Naive thymus-derived CD4-positive, alpha-beta T cell (primary cell): ENCODE data around the gene GARIN3. TPM values are rescaled to one million over a fixed set of nuclear protein-coding genes. Genes with fewer than 3 reads are reported as not detected.
"Not testable (repeated sequence)": the region's sequence is repeated elsewhere in the genome, so short reads cannot be mapped to it uniquely, and the experiment has no call there.

Source experiments
- ATAC-seq: fragments of 150-1000 bp; cut with Tn5 transposase; 2 replicates; pipeline ENCODE4 v1.10.0; 2021; ENCODE audit warnings: mild to moderate bottlenecking, moderate library complexity
- CTCF ChIA-PET: fragments of 350-600 bp; sonication (Branson Sonifier 250); formaldehyde crosslinking; loops from one replicate; lab custom pipeline; 2021; ENCODE audit warnings: antibody characterized with exemption; lab: Charles Lee
- POLR2A ChIA-PET: fragments of 350-600 bp; sonication (Branson Sonifier 250); formaldehyde crosslinking; loops from one replicate; lab custom pipeline; 2021; ENCODE audit warnings: antibody characterized with exemption, inconsistent platforms; lab: Charles Lee
- DNase-seq, 9 donors: peaks; one replicate each; pipeline versions ENCODE4 v3.0.0 to v3.0.0-alpha.2; 2020 to 2022; ENCODE audit warnings: mixed read lengths in 1 of 9
- H3K27ac ChIP-seq: one replicate; pipeline ENCODE4 v1.7.0; 2013; ENCODE audit warnings: mild to moderate bottlenecking, low read depth, low read length, moderate library complexity
- H3K27me3 ChIP-seq, 2 donors: one replicate each; pipeline ENCODE4 v1.7.0; 2013; ENCODE audit warnings: low read length in 2 of 2, mild to moderate bottlenecking in 2 of 2, moderate library complexity in 2 of 2; ENCODE audit not compliant: control insufficient read depth in 2 of 2, insufficient read depth in 2 of 2
- H3K36me3 ChIP-seq, 3 experiments: 1 replicate in 2 of 3; 2 replicates in 1 of 3; pipeline ENCODE4 v1.7.0; 2013; ENCODE audit warnings: low read length in 3 of 3, mild to moderate bottlenecking in 3 of 3, moderate library complexity in 1 of 3; ENCODE audit not compliant: insufficient read depth in 3 of 3, control insufficient read depth in 2 of 3
- H3K4me1 ChIP-seq, 2 donors: one replicate each; pipeline ENCODE4 v1.7.0; 2013; ENCODE audit warnings: low read length in 2 of 2, mild to moderate bottlenecking in 2 of 2, moderate library complexity in 1 of 2; ENCODE audit not compliant: control insufficient read depth in 2 of 2, insufficient read depth in 2 of 2
- H3K4me3 ChIP-seq: 2 replicates; pipeline ENCODE4 v1.7.0; 2013; ENCODE audit warnings: mild to moderate bottlenecking, low read length
- H3K9me3 ChIP-seq, 3 experiments: 1 replicate in 2 of 3; 2 replicates in 1 of 3; pipeline ENCODE4 v1.7.0; 2013; ENCODE audit warnings: low read length in 3 of 3; ENCODE audit not compliant: control insufficient read depth in 2 of 3
- H3K27ac Mint-ChIP-seq, 9 donors: one replicate each; pipeline ENCODE4 v1.8.0; 2020 to 2022; ENCODE audit warnings: mixed read lengths in 9 of 9, mild to moderate bottlenecking in 8 of 9, moderate library complexity in 5 of 9, inconsistent platforms in 2 of 9
- H3K27me3 Mint-ChIP-seq, 5 donors: one replicate each; pipeline ENCODE4 v1.8.0; 2021 to 2022; ENCODE audit warnings: mixed read lengths in 5 of 5, mild to moderate bottlenecking in 1 of 5
- H3K36me3 Mint-ChIP-seq, 5 donors: one replicate each; pipeline ENCODE4 v1.8.0; 2020 to 2022; ENCODE audit warnings: mixed read lengths in 5 of 5, mild to moderate bottlenecking in 3 of 5, inconsistent platforms in 1 of 5
- H3K4me1 Mint-ChIP-seq, 7 donors: one replicate each; pipeline ENCODE4 v1.8.0; 2020 to 2022; ENCODE audit warnings: mixed read lengths in 7 of 7, mild to moderate bottlenecking in 3 of 7, inconsistent platforms in 1 of 7
- H3K4me3 Mint-ChIP-seq, 10 donors: one replicate each; pipeline ENCODE4 v1.8.0; 2020 to 2022; ENCODE audit warnings: mild to moderate bottlenecking in 10 of 10, mixed read lengths in 10 of 10, moderate library complexity in 6 of 10, inconsistent platforms in 2 of 10
- H3K9me3 Mint-ChIP-seq, 11 donors: one replicate each; pipeline ENCODE4 v1.8.0; 2020 to 2022; ENCODE audit warnings: mixed read lengths in 11 of 11, mild to moderate bottlenecking in 4 of 11, inconsistent platforms in 1 of 11, moderate library complexity in 1 of 11
- intact Hi-C, 2 donors: fragments of 100-400 bp; cut with micrococcal nuclease; formaldehyde crosslinking; loops; one replicate each; pipeline ENCODE4 v1.15.1; 2023
- polyA plus RNA-seq, 2 donors: library from polyadenylated mRNA; unstranded; fragments of 300-500 nt; fragmentation: Illumina TruSeq; gene quantifications; one replicate each; pipeline ENCODE4 v1.2.3, GENCODE V29; 2021
- total RNA-seq, 6 experiments: library from RNA in 5 of 6; stranded (reverse) in 5 of 6; gene quantifications; 1 replicate in 5 of 6; 2 replicates in 1 of 6; pipeline ENCODE4 v1.2.3 and lab custom pipeline; 2021 to 2026

GARIN3 gene
- total and polyA plus RNA-seq, 7 experiments from 2014 or later, result 0.07 TPM; not detected in 6

DNA sequence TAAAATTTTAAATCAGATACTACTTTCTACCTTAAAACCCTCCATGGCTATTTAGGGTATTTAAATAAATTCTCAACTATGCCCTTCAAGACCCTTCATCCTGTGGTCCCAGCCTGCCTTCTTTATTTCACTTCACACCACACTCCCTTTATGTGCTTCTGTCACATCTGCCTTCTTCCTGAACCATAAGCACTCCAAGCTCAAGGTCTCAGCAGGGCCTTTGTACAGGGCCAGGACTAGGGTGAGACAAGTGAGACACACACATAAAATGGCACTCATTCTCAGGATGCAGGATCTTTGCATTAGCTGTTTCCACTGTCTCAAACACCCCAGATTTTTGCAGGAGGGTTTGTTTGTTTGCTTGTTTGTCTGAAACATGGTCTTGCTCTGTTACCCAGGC, 22.2 kb upstream of the GARIN3 start:
- Mint-ChIP-seq H3K9me3 (peaks cover 0 to 8% (median 0%) of the 10 kb centered on the region in 11 donors), H3K4me3 (peak overlapping the region; percentile 83 to 100 (median 96)), H3K27ac (peak overlapping the region; percentile 63 to 98 (median 91)), H3K27me3 (no peaks in the 10 kb centered on the region), H3K4me1 (peaks cover 56 to 86% (median 78%) of the 10 kb centered on the region in 7 donors), H3K36me3 (peaks cover 44 to 79% (median 69%) of the 10 kb centered on the region in 5 donors)
- ChIA-PET POLR2A (interaction anchor here (0.6 to 20.7 kb wide), 18 partner anchors 5 to 133 kb away, joined by 3 to 345 read pairs (median 4); partner anchors contain the start of genes GARIN3, ITK and MED7), CTCF (interaction anchor here (0.6 to 4.5 kb wide), 6 partner anchors 8 to 39 kb away, joined by 3 to 17 read pairs (median 8); partner anchors contain the start of gene ITK)
- Histone ChIP-seq H3K9me3 (no peaks in the 10 kb centered on the region), H3K36me3 (peaks cover 6 to 33% (median 15%) of the 10 kb centered on the region in 3 experiments), H3K4me1 (peaks cover 72 to 73% of the 10 kb centered on the region in 2 donors), H3K27ac (peak overlapping the region; percentile 81), H3K27me3 (no peaks in the 10 kb centered on the region), H3K4me3 (peak overlapping the region; percentile 68)
- intact Hi-C loops, result loop anchor here (1.0 to 10.0 kb wide), 6 partner anchors 8 to 417 kb away; partner anchors contain the start of gene HAVCR2 (in 1 of the 2)
- ATAC-seq, result no peak
- no peak for DNase-seq

DNA sequence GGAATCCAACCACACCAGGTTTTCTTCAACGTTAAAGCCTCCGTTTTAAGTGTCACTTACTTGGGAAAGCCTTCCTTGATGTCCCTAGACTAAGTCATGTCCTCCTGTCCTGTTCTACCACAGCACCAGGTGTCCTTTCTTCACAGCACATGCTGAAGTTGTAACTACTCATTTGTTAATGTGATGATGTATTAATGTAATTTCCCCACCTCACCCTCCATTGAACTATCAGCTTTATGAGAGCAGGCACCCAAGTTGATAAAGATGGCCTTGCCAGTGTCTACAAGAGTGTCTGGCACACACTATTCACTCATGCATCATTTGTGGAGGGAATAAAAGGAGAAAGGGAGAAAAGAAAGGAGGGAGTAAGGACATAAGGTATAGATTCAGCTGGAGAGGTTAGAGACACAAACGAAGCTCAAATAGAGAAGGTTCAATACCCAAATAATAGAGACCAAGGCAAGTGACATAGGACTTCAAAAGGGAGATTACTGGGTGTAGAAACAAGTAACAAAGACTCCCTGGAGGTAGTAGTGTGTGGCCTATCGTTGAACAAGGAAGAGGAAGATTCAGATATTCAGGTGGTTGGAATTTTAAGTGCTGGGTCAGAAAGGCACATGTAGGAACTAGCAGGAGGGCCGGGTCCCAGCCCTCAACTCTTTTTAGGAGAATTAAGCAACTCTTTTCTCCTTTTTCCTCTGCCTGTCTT, 21.1 kb upstream of the GARIN3 start:
- Histone ChIP-seq H3K9me3 (no peaks in the 10 kb centered on the region), H3K36me3 (peaks cover 6 to 34% (median 15%) of the 10 kb centered on the region in 3 experiments), H3K27ac (peak overlapping the region; percentile 81), H3K27me3 (no peaks in the 10 kb centered on the region), H3K4me3 (peak overlapping the region; percentile 68), H3K4me1 (peaks cover 62% of the 10 kb centered on the region in 2 donors)
- peaks cover 50 to 75% (median 69%) of the 10 kb centered on the region in 7 donors for H3K4me1 Mint-ChIP-seq
- intact Hi-C loops, result loop anchor here in 1 of 2 donors (10.0 kb wide), 3 partner anchors 82 to 418 kb away; partner anchors contain the start of gene HAVCR2
- CTCF ChIA-PET, result interaction anchor here (1.0 to 4.5 kb wide), 5 partner anchors 9 to 100 kb away, joined by 3 to 17 read pairs (median 4); no protein-coding TSS in a partner anchor
- DNase-seq (no peak), ATAC-seq (peak; percentile 35)
- H3K27ac Mint-ChIP-seq, result peak overlapping the region; percentile 63 to 98 (median 88)
- peaks cover 0 to 6% (median 0%) of the 10 kb centered on the region in 11 donors for H3K9me3 Mint-ChIP-seq
- H3K27me3 Mint-ChIP-seq, result no peaks in the 10 kb centered on the region
- peak overlapping the region; percentile 83 to 100 (median 96) for H3K4me3 Mint-ChIP-seq
- POLR2A ChIA-PET, result interaction anchor here (0.6 to 20.7 kb wide), 19 partner anchors 5 to 85 kb away, joined by 3 to 345 read pairs (median 6); partner anchors contain the start of genes GARIN3, ITK and MED7
- H3K36me3 Mint-ChIP-seq, result peaks cover 46 to 77% (median 67%) of the 10 kb centered on the region in 5 donors

DNA sequence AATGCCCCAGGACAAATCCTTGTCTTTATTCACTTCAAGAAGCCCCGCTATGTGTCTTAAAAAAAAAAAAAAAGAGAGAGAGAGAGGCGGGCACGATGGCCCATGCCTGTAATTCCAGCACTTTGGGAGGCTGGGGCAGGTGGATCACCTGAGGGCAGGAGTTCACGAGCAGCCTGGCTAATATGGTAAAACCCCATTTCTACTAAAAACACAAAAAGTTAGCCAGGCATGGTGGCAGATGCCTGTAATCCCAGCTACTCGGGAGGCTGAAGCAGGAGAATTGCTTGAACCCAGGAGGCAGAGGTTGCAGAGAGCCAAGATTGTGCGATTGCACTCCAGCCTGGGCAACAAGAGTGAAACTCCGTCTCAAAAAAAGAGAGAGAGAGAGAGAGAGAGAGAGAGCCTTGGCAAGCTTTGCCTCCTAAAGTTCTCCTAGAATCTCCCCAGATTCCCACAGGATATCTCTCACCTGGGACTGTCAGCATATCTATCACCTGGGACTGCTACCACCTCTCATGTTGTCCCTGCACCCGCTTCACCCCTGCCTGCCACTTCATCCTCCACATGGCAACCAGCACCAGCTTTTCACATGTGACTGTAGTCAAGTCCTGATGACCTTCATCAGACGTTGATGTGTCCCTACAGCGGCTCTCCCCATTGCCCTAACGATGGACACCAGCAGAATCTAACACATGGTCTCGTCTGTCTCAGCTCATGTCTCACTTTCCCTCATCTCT, 20.4 kb upstream of the GARIN3 start:
- no peaks in the 10 kb centered on the region for H3K27me3 Mint-ChIP-seq
- H3K36me3 Mint-ChIP-seq, result peaks cover 45 to 77% (median 68%) of the 10 kb centered on the region in 5 donors
- ChIA-PET CTCF (interaction anchor here (1.0 to 4.5 kb wide), 4 partner anchors 10 to 101 kb away, joined by 3 to 17 read pairs (median 6); no protein-coding TSS in a partner anchor), POLR2A (interaction anchor here (0.6 to 20.7 kb wide), 16 partner anchors 5 to 81 kb away, joined by 3 to 345 read pairs (median 7); partner anchors contain the start of genes GARIN3, ITK and MED7)
- ATAC-seq, result no peak
- H3K27ac Mint-ChIP-seq, result peak overlapping the region; percentile 63 to 98 (median 88)
- H3K4me1 Mint-ChIP-seq, result peaks cover 46 to 68% (median 61%) of the 10 kb centered on the region in 7 donors
- Histone ChIP-seq H3K27ac (peak overlapping the region; percentile 81), H3K36me3 (peaks cover 6 to 41% (median 15%) of the 10 kb centered on the region in 3 experiments), H3K4me1 (peaks cover 55 to 56% of the 10 kb centered on the region in 2 donors), H3K27me3 (no peaks in the 10 kb centered on the region), H3K9me3 (no peaks in the 10 kb centered on the region), H3K4me3 (peak overlapping the region; percentile 68)
- DNase-seq, result no peak
- H3K4me3 Mint-ChIP-seq, result peak overlapping the region; percentile 83 to 100 (median 96)
- peaks cover 0 to 3% (median 0%) of the 10 kb centered on the region in 11 donors for H3K9me3 Mint-ChIP-seq
- intact Hi-C loops, result loop anchor here in 1 of 2 donors (10.0 kb wide), 3 partner anchors 82 to 418 kb away; partner anchors contain the start of gene HAVCR2

DNA sequence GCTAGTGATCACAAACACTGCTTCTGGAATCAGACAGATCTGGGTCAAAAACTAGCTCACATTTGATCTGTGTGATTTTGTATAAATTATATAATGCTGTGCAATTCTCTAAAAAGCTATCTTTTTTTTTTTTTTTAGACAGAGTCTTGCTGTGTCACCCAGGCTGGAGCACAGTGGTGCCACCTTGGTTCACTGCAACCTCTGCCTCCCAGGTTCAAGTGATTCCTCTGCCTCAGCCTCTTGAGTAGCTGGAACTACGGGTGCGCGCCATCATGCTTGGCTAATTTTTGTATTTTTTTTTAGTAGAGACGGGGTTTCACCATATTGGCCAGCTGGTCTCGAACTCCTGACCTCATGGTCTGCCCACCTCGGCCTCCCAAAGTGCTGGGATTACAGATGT, 19.1 kb upstream of the GARIN3 start:
- not testable (repeated sequence) for H3K27me3 Mint-ChIP-seq, H3K9me3 Mint-ChIP-seq, DNase-seq, ATAC-seq, H3K9me3 ChIP-seq, H3K27me3 ChIP-seq
- peak overlapping the region; percentile 68 for H3K4me3 ChIP-seq
- H3K4me1 Mint-ChIP-seq, result peaks cover 41 to 61% (median 55%) of the 10 kb centered on the region in 7 donors
- H3K4me3 Mint-ChIP-seq, result peak overlapping the region; percentile 89 to 100 (median 98)
- H3K4me1 ChIP-seq, result peaks cover 47 to 50% of the 10 kb centered on the region in 2 donors
- peaks cover 6 to 39% (median 15%) of the 10 kb centered on the region in 3 experiments for H3K36me3 ChIP-seq
- CTCF ChIA-PET, result interaction anchor here (0.6 to 3.3 kb wide), 3 partner anchors 13 to 87 kb away, joined by 3 to 9 read pairs (median 3); no protein-coding TSS in a partner anchor
- intact Hi-C loops, result loop anchor here in 1 of 2 donors (10.0 kb wide), 3 partner anchors 80 to 420 kb away; partner anchors contain the start of gene HAVCR2
- peaks cover 41 to 74% (median 68%) of the 10 kb centered on the region in 5 donors for H3K36me3 Mint-ChIP-seq
- POLR2A ChIA-PET, result interaction anchor here (0.6 to 20.7 kb wide), 10 partner anchors 8 to 66 kb away, joined by 3 to 345 read pairs (median 15); partner anchors contain the start of gene MED7
- peak overlapping the region; percentile 81 for H3K27ac ChIP-seq
- H3K27ac Mint-ChIP-seq, result peak overlapping the region in 7 of 9 donors; percentile 48 to 98 (median 91)

DNA sequence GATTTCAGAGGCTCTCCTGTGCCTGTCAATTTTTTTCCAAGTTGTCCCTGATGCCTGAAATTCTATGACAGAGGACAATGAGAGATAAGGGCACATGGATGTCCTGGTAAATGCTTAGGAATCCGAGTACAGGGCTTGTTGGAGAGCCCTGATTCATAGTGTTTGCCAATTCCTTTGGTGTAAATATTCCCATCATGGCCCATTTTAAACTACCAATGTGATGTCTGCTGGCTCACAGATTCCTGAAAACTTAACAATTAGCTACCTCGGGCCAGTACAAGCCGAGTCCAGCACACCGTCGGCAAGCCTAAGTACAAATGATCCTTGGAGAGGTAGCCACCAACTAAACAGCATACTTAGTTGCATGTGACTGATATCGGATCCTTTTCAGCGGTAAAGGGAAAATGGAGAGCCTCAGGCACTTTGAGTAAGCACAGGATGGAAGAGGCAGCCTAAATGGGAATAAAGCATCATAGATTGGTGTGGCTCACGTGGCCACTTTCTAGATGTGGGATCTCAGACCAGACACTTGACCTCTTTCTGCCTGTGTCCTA, 18.1 kb upstream of the GARIN3 start:
- POLR2A ChIA-PET, result interaction anchor here (0.9 to 20.7 kb wide), 14 partner anchors 9 to 84 kb away, joined by 3 to 345 read pairs (median 6); partner anchors contain the start of gene MED7
- peak overlapping the region; percentile 81 for H3K27ac ChIP-seq
- H3K27ac Mint-ChIP-seq, result peak overlapping the region; percentile 48 to 98 (median 87)
- ATAC-seq (no peak), DNase-seq (no peak)
- no peaks in the 10 kb centered on the region for H3K27me3 ChIP-seq
- intact Hi-C loops, result loop anchor here in 1 of 2 donors (1.0 to 10.0 kb wide), 5 partner anchors 9 to 421 kb away; partner anchors contain the start of gene HAVCR2
- no peaks in the 10 kb centered on the region for H3K27me3 Mint-ChIP-seq
- CTCF ChIA-PET, result interaction anchor here (1.0 to 3.3 kb wide), 5 partner anchors 10 to 35 kb away, joined by 3 to 9 read pairs (median 3); no protein-coding TSS in a partner anchor
- H3K9me3 Mint-ChIP-seq, result peaks cover 0 to 3% (median 0%) of the 10 kb centered on the region in 11 donors
- peaks cover 48 to 51% of the 10 kb centered on the region in 2 donors for H3K4me1 ChIP-seq
- no peaks in the 10 kb centered on the region for H3K9me3 ChIP-seq
- peaks cover 41 to 71% (median 65%) of the 10 kb centered on the region in 5 donors for H3K36me3 Mint-ChIP-seq
- H3K4me1 Mint-ChIP-seq, result peaks cover 41 to 64% (median 56%) of the 10 kb centered on the region in 7 donors
- peak overlapping the region; percentile 89 to 100 (median 98) for H3K4me3 Mint-ChIP-seq
- H3K36me3 ChIP-seq, result peaks cover 6 to 39% (median 15%) of the 10 kb centered on the region in 3 experiments
- peak overlapping the region; percentile 68 for H3K4me3 ChIP-seq
